HG02852 (cell line): ENCODE measurements around the gene RNF215.
"Not testable (repeated sequence)": the region's sequence is repeated elsewhere in the genome, so short reads cannot be mapped to it uniquely, and the experiment has no call there.

Experiments
- ATAC-seq: cut with Tn5 transposase; IDR thresholded peaks from one replicate; pipeline ENCODE4 v1.9.1; 2021; ENCODE audit warnings: mild to moderate bottlenecking, moderate library complexity; ENCODE audit not compliant: unreplicated experiment

Gene RNF215

GRCh38 chr22:30421695-30422480 is 34.7 kb upstream of the RNF215 start:
- ATAC-seq: no peak

GRCh38 chr22:30420347-30421125 is 33.3 kb upstream of the RNF215 start:
- no peak for ATAC-seq

DNA sequence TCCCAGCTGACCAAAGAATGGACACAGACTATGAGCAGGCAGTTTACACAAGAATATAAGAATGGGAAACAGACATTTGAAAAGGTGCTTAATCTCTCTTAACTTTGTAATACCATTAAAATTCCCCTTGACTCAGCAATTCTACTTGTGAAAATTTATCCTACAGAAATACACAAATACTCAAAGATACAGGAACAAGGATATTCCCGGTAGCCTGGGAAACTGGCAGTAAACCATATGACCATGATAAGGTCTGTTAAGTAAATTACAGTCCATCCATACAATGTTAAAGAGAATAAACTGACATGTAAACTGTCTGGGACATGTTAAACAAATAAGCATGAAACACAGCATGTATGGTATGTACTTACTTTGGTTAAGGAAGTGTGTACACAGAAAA is 29.6 kb upstream of the RNF215 start:
- no peak for ATAC-seq

DNA sequence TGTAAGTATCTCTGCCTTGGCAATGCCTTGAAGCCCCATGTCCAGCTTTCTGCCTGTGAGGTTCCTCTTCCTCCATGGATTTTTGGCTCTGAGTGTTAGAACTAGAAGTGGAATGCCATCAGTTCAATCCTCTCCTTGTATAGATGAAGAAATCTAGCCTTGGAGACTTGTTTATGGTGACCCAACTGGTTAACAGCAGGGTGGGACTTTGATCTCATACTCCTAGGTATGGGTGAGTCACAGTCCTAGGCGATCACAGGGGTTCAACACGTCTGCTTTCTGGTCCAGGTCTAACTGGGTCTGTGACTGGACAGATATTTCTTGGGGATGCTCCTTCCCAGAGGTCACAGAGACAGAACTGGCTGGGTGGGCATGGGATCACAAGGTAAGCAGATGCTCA is 29.2 kb upstream of the RNF215 start:
- ATAC-seq: no peak

GRCh38 chr22:30414525-30415047 is 27.4 kb upstream of the RNF215 start:
- ATAC-seq: no peak

DNA sequence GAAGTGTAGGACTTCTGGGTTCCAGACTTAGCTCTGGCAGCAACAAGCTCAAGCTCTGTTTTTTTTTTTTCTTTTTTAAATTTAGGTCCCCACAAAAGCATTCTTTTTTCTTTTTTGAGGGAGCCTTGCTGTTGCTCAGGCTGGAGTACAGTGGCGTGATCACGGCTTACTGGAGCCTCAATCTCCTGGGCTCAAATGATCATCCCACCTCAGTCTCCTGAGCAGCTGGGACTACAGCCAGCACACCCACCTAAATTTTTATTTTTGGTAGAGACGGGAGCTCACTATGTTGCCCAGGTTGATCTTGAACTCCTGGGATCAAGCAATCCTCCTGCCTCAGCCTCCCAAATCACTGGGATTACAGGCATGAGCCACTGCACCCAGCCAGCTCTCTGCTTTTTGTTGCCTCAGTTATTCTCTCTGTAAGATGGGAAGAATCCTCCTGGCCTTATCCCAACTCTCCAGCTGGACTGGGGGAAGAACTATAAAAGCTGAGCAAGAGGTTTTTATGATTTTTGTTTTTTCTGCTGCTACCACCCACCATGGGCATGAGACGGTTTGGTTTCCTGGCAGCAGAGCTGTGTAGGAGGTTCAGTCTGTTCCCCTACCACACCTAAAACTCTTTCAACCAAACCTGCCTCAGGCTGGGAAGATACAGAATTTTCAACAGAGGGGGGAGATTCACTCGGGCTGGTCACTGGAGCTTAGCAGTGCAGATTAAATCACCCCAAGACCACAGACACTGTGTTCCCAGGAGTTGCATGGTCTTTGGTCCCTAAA is 26.7 kb upstream of the RNF215 start:
- ATAC-seq: no peak

GRCh38 chr22:30413001-30413400 is 25.8 kb upstream of the RNF215 start:
- no peak for ATAC-seq

- ATAC-seq: no peak
These were observed 24.6 kb upstream of the RNF215 start for GRCh38 chr22:30411780-30412179.

- no peak for ATAC-seq
These were observed 21.3 kb upstream of the RNF215 start for GRCh38 chr22:30408388-30409102.

DNA sequence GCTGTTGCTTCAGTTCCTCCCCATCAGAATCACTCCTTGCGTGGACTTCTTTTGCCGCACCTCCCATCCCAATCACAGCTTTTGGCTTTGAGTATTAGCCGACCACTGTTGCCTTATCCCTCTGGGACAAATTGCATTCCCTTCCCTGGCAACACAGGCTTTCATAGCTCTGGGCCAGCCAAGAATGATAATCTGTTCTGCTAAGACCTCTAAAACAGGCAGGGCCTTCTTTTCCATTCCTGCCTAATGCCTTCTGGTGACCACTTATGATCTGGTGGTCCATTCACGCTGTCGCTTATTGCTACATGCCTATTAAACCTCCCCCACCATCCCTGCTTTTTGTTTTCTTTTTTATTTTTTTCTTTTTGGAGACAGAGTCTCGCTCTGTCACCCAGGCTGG is 19.2 kb upstream of the RNF215 start:
- no peak for ATAC-seq

DNA sequence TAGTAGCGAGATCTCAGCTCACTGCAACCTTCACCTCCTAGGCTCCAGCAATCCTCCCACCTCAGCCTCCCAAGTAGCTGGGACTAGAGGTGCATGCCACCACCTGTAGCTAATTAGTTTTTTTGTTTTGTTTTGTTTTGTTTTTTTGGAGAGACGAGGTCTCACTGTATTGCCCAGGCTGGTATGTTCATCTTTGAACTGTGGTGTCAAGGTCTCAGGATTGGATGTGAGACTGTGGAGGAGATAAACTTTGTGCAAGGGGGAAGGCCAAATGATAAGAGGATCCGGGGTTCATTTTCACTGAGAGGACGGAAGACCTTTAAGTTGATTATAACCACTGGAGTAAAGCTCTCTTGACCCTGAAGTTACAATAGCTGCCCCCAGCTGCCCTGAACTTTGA is 18.5 kb upstream of the RNF215 start:
- ATAC-seq: no peak

- ATAC-seq: no peak
These were observed 17.1 kb upstream of the RNF215 start for GRCh38 chr22:30404307-30404706.

DNA sequence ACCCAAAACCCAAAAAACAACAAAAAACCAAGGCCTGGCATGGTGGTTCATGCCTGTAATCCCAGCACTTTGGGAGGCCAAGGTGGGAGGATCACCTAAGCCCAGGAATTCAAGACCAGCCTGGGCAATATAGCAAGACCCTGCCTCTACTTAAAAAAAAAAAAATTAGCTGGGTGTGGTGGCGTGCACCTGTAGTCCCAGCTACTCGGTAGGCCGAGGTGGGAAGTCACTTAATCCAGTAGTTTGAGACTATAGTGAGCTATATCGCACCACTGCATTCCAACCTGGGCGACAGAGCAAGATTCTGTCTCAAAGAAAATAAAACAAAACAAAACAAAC is 15.5 kb upstream of the RNF215 start:
- ATAC-seq: not testable (repeated sequence)

GRCh38 chr22:30402028-30402765 is 15.0 kb upstream of the RNF215 start:
- no peak for ATAC-seq

- ATAC-seq: not testable (repeated sequence)
These were observed 13.8 kb upstream of the RNF215 start for GRCh38 chr22:30401024-30401423.

- no peak for ATAC-seq
These were observed 12.9 kb upstream of the RNF215 start for GRCh38 chr22:30400159-30400558.

- no peak for ATAC-seq
These were observed 12.5 kb upstream of the RNF215 start for GRCh38 chr22:30399718-30400117.

GRCh38 chr22:30398685-30399680 is 11.8 kb upstream of the RNF215 start:
- ATAC-seq: no peak
